Measurements from ENCODE around the gene CALN1.

DNA sequence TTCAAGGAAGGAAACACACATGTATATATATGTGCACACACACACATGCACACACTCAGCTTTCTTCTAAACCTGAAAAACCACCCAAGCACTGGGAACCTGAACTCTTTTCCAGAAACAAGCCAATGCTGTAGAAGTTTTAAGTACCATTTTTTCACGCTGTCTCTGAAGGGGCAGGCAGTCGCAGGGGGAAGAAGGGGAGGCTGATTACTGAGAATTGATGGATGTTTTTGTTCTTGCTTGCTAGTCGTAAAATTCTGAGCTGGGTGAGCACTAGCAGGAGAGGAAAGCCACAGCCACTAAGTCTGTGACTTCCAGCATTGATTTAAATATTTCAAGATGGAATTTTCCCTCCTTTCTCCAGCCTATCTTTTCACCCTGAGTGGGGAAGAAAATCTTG, 391.8 kb downstream of the CALN1 start:
- TF ChIP-seq, protein P1, sequence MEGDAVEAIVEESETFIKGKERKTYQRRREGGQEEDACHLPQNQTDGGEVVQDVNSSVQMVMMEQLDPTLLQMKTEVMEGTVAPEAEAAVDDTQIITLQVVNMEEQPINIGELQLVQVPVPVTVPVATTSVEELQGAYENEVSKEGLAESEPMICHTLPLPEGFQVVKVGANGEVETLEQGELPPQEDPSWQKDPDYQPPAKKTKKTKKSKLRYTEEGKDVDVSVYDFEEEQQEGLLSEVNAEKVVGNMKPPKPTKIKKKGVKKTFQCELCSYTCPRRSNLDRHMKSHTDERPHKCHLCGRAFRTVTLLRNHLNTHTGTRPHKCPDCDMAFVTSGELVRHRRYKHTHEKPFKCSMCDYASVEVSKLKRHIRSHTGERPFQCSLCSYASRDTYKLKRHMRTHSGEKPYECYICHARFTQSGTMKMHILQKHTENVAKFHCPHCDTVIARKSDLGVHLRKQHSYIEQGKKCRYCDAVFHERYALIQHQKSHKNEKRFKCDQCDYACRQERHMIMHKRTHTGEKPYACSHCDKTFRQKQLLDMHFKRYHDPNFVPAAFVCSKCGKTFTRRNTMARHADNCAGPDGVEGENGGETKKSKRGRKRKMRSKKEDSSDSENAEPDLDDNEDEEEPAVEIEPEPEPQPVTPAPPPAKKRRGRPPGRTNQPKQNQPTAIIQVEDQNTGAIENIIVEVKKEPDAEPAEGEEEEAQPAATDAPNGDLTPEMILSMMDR (IDR thresholded peaks at IDR 0.05) = no peak
- TF ChIP-seq POLR2A (IDR thresholded peaks at IDR 0.05) = no peak
